GM21515 (cell line): Measurements from ENCODE around the gene SUCLA2.
"Not testable (repeated sequence)": the region's sequence is repeated elsewhere in the genome, so short reads cannot be mapped to it uniquely, and the experiment has no call there.

Experiments used
- ATAC-seq: cut with Tn5 transposase; IDR thresholded peaks from one replicate; pipeline ENCODE4 v1.9.1; 2021; ENCODE audit not compliant: unreplicated experiment

The SUCLA2 gene

GRCh38 chr13:47997384-47997783, 3.7 kb downstream of the SUCLA2 start:
- no peak for ATAC-seq

GRCh38 chr13:47991859-47992258, 9.2 kb downstream of the SUCLA2 start:
- no peak for ATAC-seq

DNA sequence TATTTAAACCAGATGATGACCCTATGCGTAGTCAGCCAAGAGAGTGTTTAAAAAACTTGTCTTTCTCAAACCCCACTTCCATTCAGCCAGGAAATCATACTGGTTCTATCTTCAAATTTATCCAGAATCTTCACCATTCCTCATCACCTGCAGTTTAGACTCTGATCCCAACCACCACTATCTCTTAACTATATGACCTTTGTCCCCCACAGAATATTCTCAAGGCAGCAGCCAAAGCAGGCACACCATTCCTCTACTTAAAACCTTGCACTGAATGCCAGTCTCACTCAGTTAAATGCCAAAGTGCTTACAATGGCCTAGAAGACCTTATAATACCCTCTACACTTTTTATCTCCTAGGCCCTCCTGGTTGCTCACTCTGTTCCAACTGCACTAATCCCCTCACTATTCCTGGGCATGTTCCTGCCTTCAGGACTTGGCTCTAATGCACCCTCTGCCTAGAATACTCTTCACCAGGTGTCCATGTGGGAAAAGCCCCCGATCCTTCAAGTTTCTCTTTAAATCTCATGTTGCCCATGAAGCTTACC, 10.1 kb downstream of the SUCLA2 start:
- no peak for ATAC-seq

DNA sequence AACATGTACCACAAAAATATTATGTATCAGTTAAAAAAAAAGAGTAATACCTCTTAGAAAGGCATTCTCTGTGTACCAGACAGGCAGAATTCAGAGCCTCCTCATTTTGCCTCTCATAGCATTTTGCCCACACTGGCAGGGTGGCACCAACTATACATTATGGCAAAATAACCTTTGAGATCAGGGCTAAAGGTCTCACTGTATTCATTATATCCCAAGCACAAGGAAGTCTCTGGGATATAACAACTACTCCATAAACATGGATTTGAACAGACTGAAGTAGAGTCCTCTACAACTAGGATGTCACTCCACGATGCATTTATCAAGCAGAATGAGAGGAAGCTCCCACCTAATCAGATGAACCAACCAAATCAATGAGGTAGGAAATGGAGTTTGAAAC, 10.6 kb downstream of the SUCLA2 start:
- no peak for ATAC-seq

DNA sequence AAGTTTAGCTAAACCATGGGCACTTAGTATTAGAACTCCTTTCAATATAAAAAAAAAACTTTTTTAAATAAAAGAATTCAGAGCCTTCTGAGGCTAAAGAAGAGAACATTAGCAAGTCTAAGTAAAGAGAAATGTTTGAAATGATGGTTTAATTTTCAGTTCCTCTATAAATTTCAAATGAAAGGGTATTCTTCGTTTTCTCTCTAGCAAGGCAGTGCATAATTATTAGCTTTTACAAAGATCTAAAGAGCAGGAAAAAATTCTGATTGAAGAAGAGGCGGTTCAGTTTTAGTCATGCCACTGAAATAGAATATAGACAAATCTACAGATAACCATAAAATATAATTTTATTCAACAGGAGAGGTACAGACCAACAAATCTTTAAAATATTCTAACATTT, 18.0 kb downstream of the SUCLA2 start:
- no peak for ATAC-seq

GRCh38 chr13:47976325-47976724, 24.7 kb downstream of the SUCLA2 start:
- ATAC-seq, result no peak

DNA sequence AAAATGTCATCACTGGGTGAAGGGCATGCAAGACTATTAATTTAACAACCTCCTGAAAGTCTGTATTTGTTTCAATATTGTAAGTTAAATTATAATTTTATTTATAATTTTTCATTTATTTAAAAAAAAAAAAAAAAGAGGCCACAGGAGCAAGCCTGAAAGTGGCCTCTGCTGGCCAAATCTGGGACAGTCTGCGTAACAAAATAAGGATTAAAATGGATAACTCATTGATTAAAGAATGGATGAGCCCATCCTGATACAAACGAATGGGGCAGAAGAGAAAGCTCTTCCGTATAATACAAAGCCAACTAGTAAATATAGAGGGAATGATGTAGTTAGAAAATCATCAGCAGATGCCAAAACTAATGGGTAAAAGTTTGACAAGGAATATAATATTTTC, 36.2 kb downstream of the SUCLA2 start:
- no peak for ATAC-seq

- no peak for ATAC-seq
Observed at GRCh38 chr13:47962237-47962636, 38.8 kb downstream of the SUCLA2 start.

DNA sequence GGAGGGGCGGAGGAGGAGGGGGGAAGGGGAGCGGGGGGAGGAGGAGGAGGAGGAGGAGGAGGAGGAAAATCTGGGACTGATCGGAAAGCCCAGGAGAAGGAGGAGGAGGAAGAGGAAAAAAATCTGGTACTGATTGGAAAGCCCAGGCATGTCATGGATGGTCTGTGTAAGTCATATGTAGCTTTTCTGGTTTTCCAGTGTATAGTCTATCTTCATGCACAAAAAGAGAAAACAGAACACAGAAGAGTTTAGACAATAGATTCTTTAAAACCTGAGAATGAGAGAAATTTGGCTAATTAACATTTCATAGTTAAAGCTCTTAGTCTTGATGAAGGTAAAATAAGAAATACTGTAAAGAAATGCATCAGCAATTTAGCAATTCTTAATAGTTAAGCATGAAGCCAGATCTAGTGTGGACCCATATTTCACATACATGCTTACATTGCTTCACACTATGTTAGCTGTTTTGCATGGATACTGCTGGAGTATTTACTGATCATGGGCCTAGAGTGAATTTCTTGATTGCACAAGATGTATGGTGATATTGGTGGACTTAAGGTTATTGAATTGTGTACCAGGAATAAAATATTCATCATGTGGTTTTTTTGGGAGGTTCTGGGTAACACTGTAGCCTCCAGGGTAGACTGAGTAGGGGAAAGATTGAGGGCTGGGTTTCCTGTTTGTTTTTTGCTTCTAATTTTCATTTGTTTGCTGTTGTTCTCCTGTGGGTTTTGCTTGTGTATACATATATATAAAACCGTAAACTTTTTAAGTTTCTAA, 41.4 kb downstream of the SUCLA2 start:
- no peak for ATAC-seq

- no peak for ATAC-seq
Observed at GRCh38 chr13:47957073-47957472, 44.0 kb downstream of the SUCLA2 start.

GRCh38 chr13:47955836-47956235, 45.2 kb downstream of the SUCLA2 start:
- no peak for ATAC-seq

- no peak for ATAC-seq
Observed at GRCh38 chr13:47949799-47950198, 51.3 kb downstream of the SUCLA2 start.

GRCh38 chr13:47945738-47946137, 55.3 kb downstream of the SUCLA2 start:
- ATAC-seq, result no peak

DNA sequence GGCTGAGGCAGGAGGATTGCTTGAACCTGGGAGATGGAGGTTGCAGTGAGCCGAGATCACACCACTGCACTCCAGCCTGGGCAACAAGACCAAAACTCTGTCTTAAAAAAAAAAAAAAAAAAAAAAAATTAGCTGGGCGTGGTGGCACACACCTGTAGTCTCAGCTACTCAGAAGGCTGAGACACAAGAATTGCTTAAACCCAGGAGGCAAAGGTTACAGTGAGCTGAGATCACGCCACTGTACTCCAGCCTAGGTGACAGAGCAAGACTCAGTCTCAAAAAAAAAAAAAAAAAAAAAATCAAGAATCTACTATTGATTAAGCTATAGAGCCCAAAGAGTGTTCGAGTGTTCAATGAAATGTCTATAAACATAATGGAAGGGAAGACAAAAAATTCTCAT, 55.9 kb downstream of the SUCLA2 start:
- ATAC-seq, result not testable (repeated sequence)

DNA sequence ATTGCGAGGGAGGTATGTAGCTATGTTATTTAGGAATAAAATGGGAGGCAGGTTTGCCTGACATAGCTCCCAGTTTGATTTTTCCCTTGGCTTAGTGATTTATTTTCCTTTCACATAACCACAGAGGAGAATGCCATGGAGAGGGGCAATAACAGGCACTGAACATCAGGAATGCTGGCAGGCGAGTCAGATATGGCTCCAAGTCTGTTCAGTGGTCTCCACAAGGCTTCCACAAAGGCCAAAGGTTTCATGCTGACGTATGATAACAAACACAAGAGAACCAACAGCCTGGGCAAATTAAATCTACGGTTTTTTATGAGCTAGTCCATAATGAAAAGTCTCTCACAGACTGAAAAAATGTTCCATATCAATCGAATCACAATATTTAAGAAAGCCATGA, 66.7 kb downstream of the SUCLA2 start:
- no peak for ATAC-seq

DNA sequence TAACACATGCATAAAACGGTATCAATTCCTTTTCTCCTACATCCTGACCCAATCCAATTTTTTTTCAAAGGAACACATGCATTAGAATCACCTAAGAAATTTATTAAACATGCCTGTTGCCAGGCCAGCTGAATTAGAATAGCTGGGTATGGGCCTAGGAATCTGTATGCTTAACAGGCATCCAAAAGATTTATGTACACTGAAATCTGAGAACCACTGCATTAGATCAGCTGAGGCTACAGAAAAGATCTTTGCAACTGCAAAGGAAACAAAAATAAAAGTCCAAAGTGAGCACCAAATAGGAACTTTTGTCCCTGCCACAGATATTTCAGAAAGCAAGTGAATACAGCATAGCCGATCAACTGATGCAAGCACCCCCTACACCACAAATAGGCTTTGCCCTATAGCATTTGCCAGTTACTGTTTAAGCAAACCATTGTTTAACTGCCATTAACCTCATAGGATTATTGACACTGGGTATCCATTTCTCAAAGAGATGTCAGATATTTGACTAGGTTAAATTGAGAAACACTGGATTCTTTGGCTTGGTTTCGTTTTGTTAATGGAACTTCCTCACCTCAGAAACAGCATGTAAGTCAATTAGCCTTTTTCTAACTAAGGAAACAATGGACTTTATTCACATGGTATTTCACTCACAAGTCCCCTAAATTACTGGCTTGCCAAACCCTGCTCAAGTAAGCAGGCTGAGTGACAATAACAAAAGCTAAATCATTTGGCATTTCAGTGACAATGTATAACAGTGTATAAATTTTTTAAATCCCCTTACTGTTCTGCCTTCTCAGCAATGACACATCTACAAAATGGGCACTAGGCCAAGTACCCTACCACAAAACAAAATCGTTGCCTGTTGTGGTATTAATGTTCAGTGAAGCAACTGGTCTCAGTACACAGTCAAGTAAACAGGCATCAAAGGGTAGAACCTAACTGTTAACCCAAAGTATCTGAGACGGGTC, 67.8 kb downstream of the SUCLA2 start:
- no peak for ATAC-seq

- no peak for ATAC-seq
Observed at GRCh38 chr13:47930649-47931165, 70.4 kb downstream of the SUCLA2 start.

GRCh38 chr13:47929156-47929555, 71.9 kb downstream of the SUCLA2 start:
- no peak for ATAC-seq

GRCh38 chr13:47917022-47917574, 84.0 kb downstream of the SUCLA2 start:
- no peak for ATAC-seq

DNA sequence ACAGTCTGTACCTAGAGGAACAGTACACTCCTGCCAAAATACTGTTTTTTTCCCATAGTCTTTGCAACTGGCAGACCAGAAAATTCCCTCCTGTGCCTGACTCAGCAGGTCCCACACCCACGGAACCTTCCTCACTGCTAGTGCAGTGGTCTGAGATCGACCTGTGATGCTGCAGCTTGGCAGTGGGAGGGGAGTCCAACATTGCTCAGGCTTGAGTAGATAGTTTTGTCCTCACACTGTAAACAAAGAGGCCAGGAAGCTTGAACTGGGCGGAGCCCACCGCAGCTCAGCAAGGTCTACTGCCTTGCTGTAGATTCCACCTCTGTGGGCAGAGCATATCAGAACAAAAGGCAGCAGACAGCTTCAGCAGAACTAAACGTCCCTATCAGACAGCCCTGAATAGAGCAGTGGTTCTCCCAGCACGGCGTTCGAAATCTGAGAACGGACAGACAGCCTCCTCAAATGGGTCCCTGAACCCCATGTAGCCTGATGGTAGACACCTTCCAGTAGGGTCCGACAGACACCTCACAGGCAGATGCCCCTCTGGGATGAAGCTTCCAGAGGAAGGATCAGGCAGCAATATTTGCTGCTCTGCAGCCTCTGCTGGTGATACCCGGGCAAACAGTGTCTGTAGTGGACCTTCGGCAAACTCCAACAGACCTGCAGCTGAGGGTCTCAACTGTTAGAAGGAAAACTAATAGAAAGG, 92.7 kb downstream of the SUCLA2 start:
- ATAC-seq, result no peak

DNA sequence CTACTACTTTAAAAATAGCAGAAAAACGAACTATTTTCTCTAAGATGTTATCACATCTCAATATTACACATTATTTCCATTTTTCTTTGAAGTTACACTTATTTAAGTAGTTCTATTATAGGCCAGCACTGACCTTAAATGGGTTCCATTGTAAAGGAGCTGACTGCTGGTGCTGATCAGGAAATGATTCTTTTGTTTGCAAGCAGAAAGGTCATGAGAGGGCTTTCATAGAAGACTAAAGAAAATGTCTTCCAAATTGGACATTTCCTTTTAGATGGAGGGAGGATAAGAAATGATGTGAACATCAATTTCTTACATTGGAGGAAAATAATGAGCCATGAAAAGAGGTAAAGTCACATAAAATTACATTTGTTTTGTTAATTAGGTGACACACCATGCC, 96.2 kb downstream of the SUCLA2 start:
- ATAC-seq, result no peak
